Measurements from ENCODE around the gene VPS11. TPM values are rescaled to one million over a fixed set of nuclear protein-coding genes. Genes with fewer than 3 reads are reported as not detected.

Gene VPS11
- total RNA-seq, 1 experiment from 2014 or later, result 18.6 TPM

DNA sequence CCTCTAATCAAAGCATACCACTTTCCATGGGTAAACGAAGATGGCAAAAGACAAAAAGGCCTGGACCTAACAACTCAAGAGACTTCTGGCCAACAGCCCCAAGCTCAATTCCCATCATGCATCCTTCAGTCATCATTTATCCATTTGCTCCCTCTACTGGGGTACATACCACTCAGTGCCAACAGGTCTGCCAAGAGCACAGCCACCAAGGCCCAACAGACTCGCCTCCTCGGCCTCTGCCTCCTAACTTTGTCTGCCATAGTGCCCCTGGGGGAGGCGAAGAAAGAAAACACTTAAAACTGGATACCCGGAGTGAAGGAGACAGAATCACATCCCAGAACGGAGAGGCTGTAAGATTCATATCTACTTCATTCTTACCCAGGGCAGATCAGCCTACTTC, 11.7 kb upstream of the VPS11 start:
- TF ChIP-seq, protein P1, sequence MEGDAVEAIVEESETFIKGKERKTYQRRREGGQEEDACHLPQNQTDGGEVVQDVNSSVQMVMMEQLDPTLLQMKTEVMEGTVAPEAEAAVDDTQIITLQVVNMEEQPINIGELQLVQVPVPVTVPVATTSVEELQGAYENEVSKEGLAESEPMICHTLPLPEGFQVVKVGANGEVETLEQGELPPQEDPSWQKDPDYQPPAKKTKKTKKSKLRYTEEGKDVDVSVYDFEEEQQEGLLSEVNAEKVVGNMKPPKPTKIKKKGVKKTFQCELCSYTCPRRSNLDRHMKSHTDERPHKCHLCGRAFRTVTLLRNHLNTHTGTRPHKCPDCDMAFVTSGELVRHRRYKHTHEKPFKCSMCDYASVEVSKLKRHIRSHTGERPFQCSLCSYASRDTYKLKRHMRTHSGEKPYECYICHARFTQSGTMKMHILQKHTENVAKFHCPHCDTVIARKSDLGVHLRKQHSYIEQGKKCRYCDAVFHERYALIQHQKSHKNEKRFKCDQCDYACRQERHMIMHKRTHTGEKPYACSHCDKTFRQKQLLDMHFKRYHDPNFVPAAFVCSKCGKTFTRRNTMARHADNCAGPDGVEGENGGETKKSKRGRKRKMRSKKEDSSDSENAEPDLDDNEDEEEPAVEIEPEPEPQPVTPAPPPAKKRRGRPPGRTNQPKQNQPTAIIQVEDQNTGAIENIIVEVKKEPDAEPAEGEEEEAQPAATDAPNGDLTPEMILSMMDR (conservative IDR thresholded peaks at IDR 0.05), result no peak
- Mint-ChIP-seq H3K36me3 (ENCODE audit: insufficient read depth in 1 of 3, low read depth in 3 of 3) (peaks cover 55 to 57% (median 56%) of the 10 kb centered on the region in 3 experiments), H3K4me3 (peak overlapping the region; percentile 95 to 99), H3K27me3 (ENCODE audit: low read depth) (no peaks in the 10 kb centered on the region), H3K9me3 (peaks cover 0 to 2% of the 10 kb centered on the region in 2 experiments; a peak in 3 of 5 replicates), H3K27ac (peak overlapping the region; percentile 54 to 93 (median 82); a peak in 6 of 7 replicates), H3K4me1 (peaks cover 13 to 22% of the 10 kb centered on the region in 2 experiments)
- Histone ChIP-seq H3K56ac (ENCODE audit: insufficient read length, low read depth, low read length) (no peak overlapping the region), H2BK20ac (ENCODE audit: low read depth, low read length, poor library complexity, severe bottlenecking) (no peak overlapping the region), H3K23me2 (ENCODE audit: insufficient read length, low read depth, low read length, poor library complexity, severe bottlenecking) (peaks cover 6% of the 10 kb centered on the region), H3K79me1 (ENCODE audit: insufficient read depth, low read depth, low read length, poor library complexity, severe bottlenecking) (peaks cover 13% of the 10 kb centered on the region), H3K9ac (ENCODE audit: extremely low read depth, insufficient read length, low read length) (peak overlapping the region; percentile 86), H3K27me3 (ENCODE audit: insufficient read depth, low read length) (0 out of 2 replicates have a peak, but pooled peaks cover 3% of the 10 kb centered on the region), H3K4me1 (ENCODE audit: insufficient read depth, low read length) (no peaks in the 10 kb centered on the region; the same call in 1 of the 2 replicates), H2BK5ac (ENCODE audit: insufficient read length, low read length) (no peak overlapping the region), H3T11ph (ENCODE audit: low read length) (no peak overlapping the region), H3K23ac (ENCODE audit: insufficient read length, low read depth, low read length) (no peak overlapping the region), H3K9me3 (ENCODE audit: control insufficient read depth, low read depth, low read length) (no peaks in the 10 kb centered on the region), H3K14ac (ENCODE audit: insufficient read depth, low read length) (no peak overlapping the region), H2AFZ (ENCODE audit: low read length) (no peak overlapping the region), H2BK12ac (ENCODE audit: insufficient read length, low read depth, low read length) (no peak overlapping the region), H2AK5ac (ENCODE audit: insufficient read length, low read length) (no peak overlapping the region), H3K79me2 (ENCODE audit: insufficient read depth, low read length) (peaks cover 10% of the 10 kb centered on the region), H2BK15ac (ENCODE audit: low read depth, low read length) (no peak overlapping the region), H3K18ac (ENCODE audit: insufficient read length, low read depth, low read length) (no peak overlapping the region), H3K27ac (ENCODE audit: insufficient read length, low read depth, low read length) (no peak overlapping the region), H4K5ac (ENCODE audit: insufficient read length, low read depth, low read length) (no peak overlapping the region), H4K8ac (replicated peaks; ENCODE audit: insufficient read length, low read depth, low read length) (no peak overlapping the region), H3K4ac (ENCODE audit: low read depth, low read length) (no peak overlapping the region), H2BK120ac (ENCODE audit: low read depth, low read length, poor library complexity, severe bottlenecking) (no peak overlapping the region), H3K4me2 (ENCODE audit: insufficient read depth, insufficient read length, low read length) (peak overlapping the region; percentile 74), H4K91ac (ENCODE audit: insufficient read length, low read depth, low read length) (no peak overlapping the region), H4K20me1 (ENCODE audit: control insufficient read depth, insufficient read depth, insufficient read length) (no peaks in the 10 kb centered on the region)
- no peak for DNase-seq
- WGBS (ENCODE audit: extremely low coverage, insufficient read length, low lambda C conversion rate), result no CpG with 5 or more reads among the region's 6 CpGs

All from H9 (cell line).